ENCODE results near the gene PAK1. TPM values are rescaled to one million over a fixed set of nuclear protein-coding genes. Genes with fewer than 3 reads are reported as not detected.

The PAK1 gene
- total and polyA plus RNA-seq, 2 donors (not counting 1 experiment from before 2014, with no cell fraction given), result 11.9 to 23.4 TPM

DNA sequence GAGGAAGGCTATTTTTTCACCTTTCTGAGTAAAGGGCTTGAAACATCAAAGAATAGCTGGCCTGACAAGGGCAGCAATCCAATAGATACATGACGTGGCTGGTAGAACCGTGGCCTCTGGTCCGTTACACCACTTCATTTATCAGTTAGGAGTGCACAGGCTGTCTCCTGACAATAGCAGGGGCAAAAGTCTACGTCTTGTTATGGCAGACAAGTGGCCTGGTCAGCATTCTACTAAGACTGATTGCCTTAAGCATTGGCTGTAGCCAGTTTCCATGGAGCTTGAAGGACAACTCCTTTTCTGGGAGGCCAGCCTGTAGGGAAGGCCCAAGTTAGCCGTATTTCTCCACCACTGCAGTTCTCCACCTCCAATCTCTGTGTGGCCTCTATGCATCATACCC lies 163.2 kb downstream of the PAK1 start:
- no peaks in the 10 kb centered on the region for H4K20me1 ChIP-seq (ENCODE audit: control insufficient read depth, insufficient read depth, low read length, poor library complexity, severe bottlenecking)
- H3K9me3 Mint-ChIP-seq (ENCODE audit: insufficient read depth), result no peaks in the 10 kb centered on the region
- ChIA-PET CTCF (no interaction called here), POLR2A (no interaction called here)
- no peak overlapping the region for H3K4me3 Mint-ChIP-seq
- ATAC-seq (ENCODE audit: low read depth) (no peak), DNase-seq (no peak)
- no peak overlapping the region for H3K9ac ChIP-seq (ENCODE audit: low read length)
- H3K27me3 ChIP-seq (replicated peaks in 1 of 4; ENCODE audit: control extremely low read depth in 1 of 4, control insufficient read depth in 3 of 4, insufficient read depth in 4 of 4, low read length in 3 of 4), result no peaks in the 10 kb centered on the region
- TF ChIP-seq EZH2 (IDR thresholded peaks at IDR 0.05; ENCODE audit: borderline replicate concordance, insufficient read depth, low read depth, low read length, poor library complexity, severe bottlenecking), result no peak
- TF ChIP-seq, protein P1, sequence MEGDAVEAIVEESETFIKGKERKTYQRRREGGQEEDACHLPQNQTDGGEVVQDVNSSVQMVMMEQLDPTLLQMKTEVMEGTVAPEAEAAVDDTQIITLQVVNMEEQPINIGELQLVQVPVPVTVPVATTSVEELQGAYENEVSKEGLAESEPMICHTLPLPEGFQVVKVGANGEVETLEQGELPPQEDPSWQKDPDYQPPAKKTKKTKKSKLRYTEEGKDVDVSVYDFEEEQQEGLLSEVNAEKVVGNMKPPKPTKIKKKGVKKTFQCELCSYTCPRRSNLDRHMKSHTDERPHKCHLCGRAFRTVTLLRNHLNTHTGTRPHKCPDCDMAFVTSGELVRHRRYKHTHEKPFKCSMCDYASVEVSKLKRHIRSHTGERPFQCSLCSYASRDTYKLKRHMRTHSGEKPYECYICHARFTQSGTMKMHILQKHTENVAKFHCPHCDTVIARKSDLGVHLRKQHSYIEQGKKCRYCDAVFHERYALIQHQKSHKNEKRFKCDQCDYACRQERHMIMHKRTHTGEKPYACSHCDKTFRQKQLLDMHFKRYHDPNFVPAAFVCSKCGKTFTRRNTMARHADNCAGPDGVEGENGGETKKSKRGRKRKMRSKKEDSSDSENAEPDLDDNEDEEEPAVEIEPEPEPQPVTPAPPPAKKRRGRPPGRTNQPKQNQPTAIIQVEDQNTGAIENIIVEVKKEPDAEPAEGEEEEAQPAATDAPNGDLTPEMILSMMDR (IDR thresholded peaks at IDR 0.05), result no peak
- no peaks in the 10 kb centered on the region for H3K36me3 ChIP-seq (replicated peaks in 1 of 2; ENCODE audit: control extremely low read depth in 1 of 2, control insufficient read depth in 1 of 2, extremely low read depth in 1 of 2, insufficient read depth in 2 of 2, low read length in 1 of 2)
- H3K4me1 Mint-ChIP-seq, result no peaks in the 10 kb centered on the region
- 89% methylated on average over 4 of the region's 5 CpGs for WGBS (ENCODE audit: insufficient coverage)
- intact Hi-C loops (cut with micrococcal nuclease), result no loop called here
- H3K4me2 ChIP-seq (replicated peaks; ENCODE audit: low read depth, low read length, poor library complexity, severe bottlenecking), result no peak overlapping the region
- H3K79me2 ChIP-seq (ENCODE audit: control insufficient read depth, insufficient read depth, low read length), result no peaks in the 10 kb centered on the region
- H2AFZ ChIP-seq (ENCODE audit: insufficient read depth, low read depth, low read length, poor library complexity, severe bottlenecking), result no peak overlapping the region
- H3K9me3 ChIP-seq (ENCODE audit: control extremely low read depth in 1 of 3, control insufficient read depth in 2 of 3, insufficient read depth in 1 of 3, low read length in 2 of 3), result peaks cover 0 to 2% (median 0%) of the 10 kb centered on the region in 3 donors
- no peak overlapping the region for H3K27ac ChIP-seq (ENCODE audit: low read length in 2 of 2)
- H3K27me3 Mint-ChIP-seq, result peaks cover 3% of the 10 kb centered on the region
- no peaks in the 10 kb centered on the region for H3K4me1 ChIP-seq (ENCODE audit: control insufficient read depth in 2 of 2, insufficient read depth in 2 of 2, low read length in 2 of 2)
- H3K27ac Mint-ChIP-seq, result no peak overlapping the region
- no peak overlapping the region for H3K4me3 ChIP-seq (ENCODE audit: control extremely low read depth in 1 of 5, extremely low read depth in 1 of 5, insufficient read depth in 1 of 5, low read depth in 2 of 5, low read length in 4 of 5)

DNA sequence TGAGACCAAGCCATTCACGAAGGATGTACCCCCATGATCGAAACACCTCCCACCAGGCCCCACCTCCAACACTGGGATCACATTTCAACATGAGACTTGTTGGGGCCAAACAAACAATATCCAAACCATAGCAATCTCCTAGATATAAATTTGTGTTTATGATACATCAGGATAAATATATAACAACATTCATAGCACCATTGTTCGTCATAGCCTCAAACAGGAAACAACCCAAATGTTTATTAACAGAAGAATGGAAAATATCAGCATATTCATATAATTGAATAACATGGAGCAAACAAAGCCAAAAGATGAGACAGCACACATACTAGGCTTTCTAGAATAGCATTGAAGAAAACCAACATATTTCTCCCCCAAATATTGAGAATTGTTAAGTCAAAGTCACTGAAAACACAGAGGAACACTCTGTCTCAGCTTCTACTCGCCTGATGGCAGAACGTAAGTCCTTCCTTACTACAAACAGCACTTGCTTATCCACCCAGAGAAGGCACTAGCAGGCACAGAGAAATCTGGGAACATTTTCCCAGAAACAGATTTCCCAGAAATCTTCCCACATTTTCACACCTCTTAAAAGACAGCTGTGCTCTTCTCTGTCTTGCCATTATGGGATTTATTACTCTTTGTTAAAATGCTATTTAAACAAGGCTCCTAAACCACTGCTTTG lies 164.4 kb downstream of the PAK1 start:
- H3K4me1 Mint-ChIP-seq, result no peaks in the 10 kb centered on the region
- no peak overlapping the region for H3K27ac Mint-ChIP-seq
- 90% methylated on average over 2 of the region's 5 CpGs for WGBS (ENCODE audit: insufficient coverage)
- Histone ChIP-seq H3K79me2 (ENCODE audit: control insufficient read depth, insufficient read depth, low read length) (no peaks in the 10 kb centered on the region), H4K20me1 (ENCODE audit: control insufficient read depth, insufficient read depth, low read length, poor library complexity, severe bottlenecking) (no peaks in the 10 kb centered on the region), H3K4me2 (replicated peaks; ENCODE audit: low read depth, low read length, poor library complexity, severe bottlenecking) (no peak overlapping the region), H3K4me3 (ENCODE audit: control extremely low read depth in 1 of 5, extremely low read depth in 1 of 5, insufficient read depth in 1 of 5, low read depth in 2 of 5, low read length in 4 of 5) (no peak overlapping the region), H3K9ac (ENCODE audit: low read length) (no peak overlapping the region), H3K4me1 (ENCODE audit: control insufficient read depth in 2 of 2, insufficient read depth in 2 of 2, low read length in 2 of 2) (no peaks in the 10 kb centered on the region), H3K27me3 (replicated peaks in 1 of 4; ENCODE audit: control extremely low read depth in 1 of 4, control insufficient read depth in 3 of 4, insufficient read depth in 4 of 4, low read length in 3 of 4) (no peaks in the 10 kb centered on the region), H3K36me3 (replicated peaks in 1 of 2; ENCODE audit: control extremely low read depth in 1 of 2, control insufficient read depth in 1 of 2, extremely low read depth in 1 of 2, insufficient read depth in 2 of 2, low read length in 1 of 2) (no peaks in the 10 kb centered on the region), H2AFZ (ENCODE audit: insufficient read depth, low read depth, low read length, poor library complexity, severe bottlenecking) (no peak overlapping the region), H3K27ac (ENCODE audit: low read length in 2 of 2) (no peak overlapping the region), H3K9me3 (ENCODE audit: control extremely low read depth in 1 of 3, control insufficient read depth in 2 of 3, insufficient read depth in 1 of 3, low read length in 2 of 3) (peaks cover 0 to 2% (median 0%) of the 10 kb centered on the region in 3 donors)
- no peak for DNase-seq
- CTCF ChIA-PET, result no interaction called here
- H3K27me3 Mint-ChIP-seq, result no peaks in the 10 kb centered on the region
- TF ChIP-seq EZH2 (IDR thresholded peaks at IDR 0.05; ENCODE audit: borderline replicate concordance, insufficient read depth, low read depth, low read length, poor library complexity, severe bottlenecking), result no peak
- TF ChIP-seq, protein P1 (IDR thresholded peaks at IDR 0.05), result no peak
- POLR2A ChIA-PET, result no interaction called here
- no peak overlapping the region for H3K4me3 Mint-ChIP-seq
- H3K9me3 Mint-ChIP-seq (ENCODE audit: insufficient read depth), result no peaks in the 10 kb centered on the region
- intact Hi-C loops (cut with micrococcal nuclease), result no loop called here
- no peak for ATAC-seq (ENCODE audit: low read depth)

Data from B cell (primary cell).